DOHH2 (cell line): ENCODE measurements around the gene ADM5.

Experiments
- H3F3A ChIP-seq: fragments of 200-600 bp; sonication (generic), shearing (Covaris generic); 2 replicates; pipeline ENCODE4 v1.6.0; 2016; ENCODE audit warnings: antibody characterized with exemption, mild to moderate bottlenecking; ENCODE audit not compliant: control insufficient read depth, insufficient read depth
- H3K27ac ChIP-seq: fragments of 200-600 bp; sonication (generic); 2 replicates; pipeline ENCODE4 v1.5.1; 2014; ENCODE audit warnings: low read depth, mild to moderate bottlenecking, low read length, moderate library complexity
- H3K27me3 ChIP-seq: fragments of 200-600 bp; sonication (generic); 2 replicates; pipeline ENCODE4 v1.6.1; 2014; ENCODE audit warnings: mild to moderate bottlenecking, low read length, mixed read lengths; ENCODE audit not compliant: control insufficient read depth
- H3K36me3 ChIP-seq: fragments of 200-600 bp; sonication (generic); 2 replicates; pipeline ENCODE4 v1.6.1; 2014; ENCODE audit warnings: mild to moderate bottlenecking, low read length, moderate library complexity, mixed read lengths; ENCODE audit not compliant: control insufficient read depth
- H3K4me1 ChIP-seq: fragments of 200-600 bp; sonication (generic); 2 replicates; pipeline ENCODE4 v1.6.1; 2014; ENCODE audit warnings: mild to moderate bottlenecking, low read length, mixed read lengths; ENCODE audit not compliant: control insufficient read depth
- H3K4me2 ChIP-seq: fragments of 200-600 bp; sonication (generic); 2 replicates; pipeline ENCODE4 v1.6.0; 2014; ENCODE audit warnings: mild to moderate bottlenecking, low read length, moderate library complexity
- H3K4me3 ChIP-seq: fragments of 200-600 bp; sonication (generic); 2 replicates; pipeline ENCODE4 v1.5.1; 2014; ENCODE audit warnings: mild to moderate bottlenecking, low read length, mixed read lengths
- H3K79me2 ChIP-seq: fragments of 200-600 bp; sonication (generic); 2 replicates; pipeline ENCODE4 v1.6.1; 2014; ENCODE audit warnings: mild to moderate bottlenecking, low read length, mixed read lengths; ENCODE audit not compliant: control insufficient read depth
- H3K9me2 ChIP-seq: fragments of 200-600 bp; sonication (generic); replicated peaks from 2 replicates; pipeline ENCODE4 v1.6.1; 2014; ENCODE audit warnings: mild to moderate bottlenecking, low read length, mixed read lengths; ENCODE audit not compliant: control insufficient read depth
- H3K9me3 ChIP-seq: fragments of 200-600 bp; sonication (generic); 2 replicates; pipeline ENCODE4 v1.6.1; 2014; ENCODE audit warnings: antibody characterized with exemption, low read length, mixed read lengths; ENCODE audit not compliant: control insufficient read depth, insufficient read depth
- H4K20me1 ChIP-seq: fragments of 200-600 bp; sonication (generic); 2 replicates; pipeline ENCODE4 v1.6.0; 2014; ENCODE audit warnings: low read depth, mild to moderate bottlenecking, antibody characterized with exemption, low read length, moderate library complexity; ENCODE audit not compliant: control insufficient read depth, insufficient read depth
- CTCF ChIP-seq: fragments of 200-600 bp; sonication (generic); IDR thresholded peaks from one replicate; pipeline ENCODE4 v1.5.1; 2014; ENCODE audit warnings: antibody characterized with exemption, mild to moderate bottlenecking, low read depth, low read length; ENCODE audit not compliant: poor library complexity, severe bottlenecking
- EZH2phosphoT487 ChIP-seq: fragments of 200-600 bp; sonication (generic); IDR thresholded peaks from 2 replicates; pipeline ENCODE4 v1.6.1; 2017; ENCODE audit warnings: borderline replicate concordance, mild to moderate bottlenecking, antibody characterized with exemption, low read length, moderate library complexity, mixed read lengths

ADM5 gene

GRCh38 chr19:49654581-49654980, 34.8 kb upstream of the ADM5 start:
- no peaks in the 10 kb centered on the region for H3K27me3 ChIP-seq
- H3K4me1 ChIP-seq = no peaks in the 10 kb centered on the region
- H3K4me3 ChIP-seq = no peak overlapping the region
- peaks cover 8% of the 10 kb centered on the region; the same call in 1 of the 2 replicates for H3K79me2 ChIP-seq
- no peaks in the 10 kb centered on the region for H3K9me3 ChIP-seq
- no peak overlapping the region for H3K4me2 ChIP-seq
- H3K9me2 ChIP-seq = no peaks in the 10 kb centered on the region
- H3K36me3 ChIP-seq = peaks cover 78% of the 10 kb centered on the region
- no peaks in the 10 kb centered on the region for H4K20me1 ChIP-seq
- H3F3A ChIP-seq = no peaks in the 10 kb centered on the region
- no peak overlapping the region for H3K27ac ChIP-seq
- no peak for TF ChIP-seq EZH2phosphoT487
- no peak for TF ChIP-seq CTCF

- H3K9me2 ChIP-seq = no peaks in the 10 kb centered on the region
- no peaks in the 10 kb centered on the region for H3K79me2 ChIP-seq
- H3K27ac ChIP-seq = no peak overlapping the region
- peaks cover 5% of the 10 kb centered on the region for H3F3A ChIP-seq
- H3K27me3 ChIP-seq = no peaks in the 10 kb centered on the region
- H4K20me1 ChIP-seq = no peaks in the 10 kb centered on the region
- no peak for TF ChIP-seq CTCF
- TF ChIP-seq EZH2phosphoT487 = no peak
- H3K4me2 ChIP-seq = no peak overlapping the region
- H3K4me1 ChIP-seq = no peaks in the 10 kb centered on the region
- H3K36me3 ChIP-seq = peaks cover 79% of the 10 kb centered on the region
- H3K9me3 ChIP-seq = no peaks in the 10 kb centered on the region
- no peak overlapping the region for H3K4me3 ChIP-seq
These were observed 33.6 kb upstream of the ADM5 start for GRCh38 chr19:49655570-49656455.

GRCh38 chr19:49656456-49657109, 32.8 kb upstream of the ADM5 start:
- Histone ChIP-seq H4K20me1 (no peaks in the 10 kb centered on the region), H3K4me2 (no peak overlapping the region), H3K36me3 (peaks cover 81% of the 10 kb centered on the region), H3K27me3 (no peaks in the 10 kb centered on the region), H3K4me1 (no peaks in the 10 kb centered on the region), H3K9me2 (no peaks in the 10 kb centered on the region), H3F3A (peaks cover 7% of the 10 kb centered on the region), H3K79me2 (no peaks in the 10 kb centered on the region), H3K9me3 (no peaks in the 10 kb centered on the region), H3K4me3 (no peak overlapping the region), H3K27ac (no peak overlapping the region)
- TF ChIP-seq EZH2phosphoT487 (no peak), CTCF (no peak)
